OCI-LY1 (cell line): ENCODE data around the gene ITGA4.

ENCODE experiments used
- EZH2 ChIP-seq: fragments of 200-600 bp; sonication (generic), shearing (Covaris generic); IDR thresholded peaks from 2 replicates; pipeline ENCODE4 v1.8.0; 2017; ENCODE audit warnings: borderline replicate concordance, mixed run types, mild to moderate bottlenecking, antibody characterized with exemption, low read length, moderate library complexity, mixed read lengths
- TF ChIP-seq, protein P1 (sequence below): fragments of 200-600 bp; sonication (generic), shearing (Covaris generic); IDR thresholded peaks from 2 replicates; pipeline ENCODE4 v1.5.1; 2017; ENCODE audit warnings: mild to moderate bottlenecking, antibody characterized with exemption, low read length, moderate library complexity, mixed read lengths

DNA sequence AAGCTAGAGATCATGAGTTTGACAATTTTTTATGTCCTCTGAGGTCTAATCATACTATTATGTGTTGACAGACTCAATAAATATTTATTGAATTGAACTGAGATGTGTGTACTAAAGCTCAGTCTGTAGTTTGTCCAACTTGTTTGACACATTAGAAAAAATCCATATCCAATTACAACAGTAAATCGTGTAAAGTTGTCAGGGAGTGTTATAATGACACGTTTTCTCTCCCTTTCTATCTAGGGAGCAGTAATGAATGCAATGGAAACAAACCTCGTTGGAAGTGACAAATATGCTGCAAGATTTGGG is 28.4 kb downstream of the ITGA4 start:
- TF ChIP-seq, protein P1, sequence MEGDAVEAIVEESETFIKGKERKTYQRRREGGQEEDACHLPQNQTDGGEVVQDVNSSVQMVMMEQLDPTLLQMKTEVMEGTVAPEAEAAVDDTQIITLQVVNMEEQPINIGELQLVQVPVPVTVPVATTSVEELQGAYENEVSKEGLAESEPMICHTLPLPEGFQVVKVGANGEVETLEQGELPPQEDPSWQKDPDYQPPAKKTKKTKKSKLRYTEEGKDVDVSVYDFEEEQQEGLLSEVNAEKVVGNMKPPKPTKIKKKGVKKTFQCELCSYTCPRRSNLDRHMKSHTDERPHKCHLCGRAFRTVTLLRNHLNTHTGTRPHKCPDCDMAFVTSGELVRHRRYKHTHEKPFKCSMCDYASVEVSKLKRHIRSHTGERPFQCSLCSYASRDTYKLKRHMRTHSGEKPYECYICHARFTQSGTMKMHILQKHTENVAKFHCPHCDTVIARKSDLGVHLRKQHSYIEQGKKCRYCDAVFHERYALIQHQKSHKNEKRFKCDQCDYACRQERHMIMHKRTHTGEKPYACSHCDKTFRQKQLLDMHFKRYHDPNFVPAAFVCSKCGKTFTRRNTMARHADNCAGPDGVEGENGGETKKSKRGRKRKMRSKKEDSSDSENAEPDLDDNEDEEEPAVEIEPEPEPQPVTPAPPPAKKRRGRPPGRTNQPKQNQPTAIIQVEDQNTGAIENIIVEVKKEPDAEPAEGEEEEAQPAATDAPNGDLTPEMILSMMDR: no peak
- TF ChIP-seq EZH2: no peak
